SHP77 treated with DMSO at 0.1 percent for 48 hours (cell line): ENCODE measurements around the gene FOXN3.
"Not testable (repeated sequence)": the region's sequence is repeated elsewhere in the genome, so short reads cannot be mapped to it uniquely, and the experiment has no call there.

ENCODE experiments used
- DNase-seq: peaks from one replicate; lab custom pipeline; 2025; lab: John Stamatoyannopoulos, UW

Gene FOXN3

GRCh38 chr14:89128311-89129026 is 288.6 kb downstream of the FOXN3 start:
- DNase-seq, result no peak

GRCh38 chr14:89126461-89126860 is 290.6 kb downstream of the FOXN3 start:
- DNase-seq, result no peak

GRCh38 chr14:89125216-89125615 is 291.8 kb downstream of the FOXN3 start:
- DNase-seq, result no peak

- no peak for DNase-seq
Measured at GRCh38 chr14:89123851-89124250, 293.2 kb downstream of the FOXN3 start.

GRCh38 chr14:89123215-89123614 is 293.8 kb downstream of the FOXN3 start:
- no peak for DNase-seq

- no peak for DNase-seq
Measured at GRCh38 chr14:89121968-89122620, 294.9 kb downstream of the FOXN3 start.

- DNase-seq, result no peak
Measured at GRCh38 chr14:89117012-89117411, 300.0 kb downstream of the FOXN3 start.

- DNase-seq, result no peak
Measured at GRCh38 chr14:89114109-89114508, 302.9 kb downstream of the FOXN3 start.

GRCh38 chr14:89112720-89113119 is 304.3 kb downstream of the FOXN3 start:
- no peak for DNase-seq

GRCh38 chr14:89111766-89112543 is 305.1 kb downstream of the FOXN3 start:
- DNase-seq, result not testable (repeated sequence)

GRCh38 chr14:89111232-89111631 is 305.8 kb downstream of the FOXN3 start:
- DNase-seq, result not testable (repeated sequence)

GRCh38 chr14:89110110-89110509 is 306.9 kb downstream of the FOXN3 start:
- no peak for DNase-seq

- no peak for DNase-seq
Measured at GRCh38 chr14:89108608-89109007, 308.4 kb downstream of the FOXN3 start.

GRCh38 chr14:89107626-89108025 is 309.4 kb downstream of the FOXN3 start:
- no peak for DNase-seq
